Measurements from ENCODE around the gene CEP95.

CEP95 gene

GRCh38 chr17:64496786-64497564 lies 9.8 kb upstream of the CEP95 start, which contains the start of gene POLG2:
TSS of gene POLG2 (minus strand) at chr17:64497054. CDS start at chr17:64496968, 86 bp downstream.
- TF ChIP-seq, protein P1, sequence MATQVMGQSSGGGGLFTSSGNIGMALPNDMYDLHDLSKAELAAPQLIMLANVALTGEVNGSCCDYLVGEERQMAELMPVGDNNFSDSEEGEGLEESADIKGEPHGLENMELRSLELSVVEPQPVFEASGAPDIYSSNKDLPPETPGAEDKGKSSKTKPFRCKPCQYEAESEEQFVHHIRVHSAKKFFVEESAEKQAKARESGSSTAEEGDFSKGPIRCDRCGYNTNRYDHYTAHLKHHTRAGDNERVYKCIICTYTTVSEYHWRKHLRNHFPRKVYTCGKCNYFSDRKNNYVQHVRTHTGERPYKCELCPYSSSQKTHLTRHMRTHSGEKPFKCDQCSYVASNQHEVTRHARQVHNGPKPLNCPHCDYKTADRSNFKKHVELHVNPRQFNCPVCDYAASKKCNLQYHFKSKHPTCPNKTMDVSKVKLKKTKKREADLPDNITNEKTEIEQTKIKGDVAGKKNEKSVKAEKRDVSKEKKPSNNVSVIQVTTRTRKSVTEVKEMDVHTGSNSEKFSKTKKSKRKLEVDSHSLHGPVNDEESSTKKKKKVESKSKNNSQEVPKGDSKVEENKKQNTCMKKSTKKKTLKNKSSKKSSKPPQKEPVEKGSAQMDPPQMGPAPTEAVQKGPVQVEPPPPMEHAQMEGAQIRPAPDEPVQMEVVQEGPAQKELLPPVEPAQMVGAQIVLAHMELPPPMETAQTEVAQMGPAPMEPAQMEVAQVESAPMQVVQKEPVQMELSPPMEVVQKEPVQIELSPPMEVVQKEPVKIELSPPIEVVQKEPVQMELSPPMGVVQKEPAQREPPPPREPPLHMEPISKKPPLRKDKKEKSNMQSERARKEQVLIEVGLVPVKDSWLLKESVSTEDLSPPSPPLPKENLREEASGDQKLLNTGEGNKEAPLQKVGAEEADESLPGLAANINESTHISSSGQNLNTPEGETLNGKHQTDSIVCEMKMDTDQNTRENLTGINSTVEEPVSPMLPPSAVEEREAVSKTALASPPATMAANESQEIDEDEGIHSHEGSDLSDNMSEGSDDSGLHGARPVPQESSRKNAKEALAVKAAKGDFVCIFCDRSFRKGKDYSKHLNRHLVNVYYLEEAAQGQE (IDR thresholded peaks at IDR 0.05; ENCODE audit: insufficient read depth in 1 of 2, low read depth in 2 of 2, low read length in 2 of 2) = peak in 1 of 2 experiments; percentile 8; a peak in 1 of 4 replicates
- TF ChIP-seq SIN3A (IDR thresholded peaks at IDR 0.05; ENCODE audit: borderline replicate concordance, insufficient read depth, low read length) = peak; percentile 76; the same call in 1 of the 2 replicates
- TF ChIP-seq TAF1 (IDR thresholded peaks at IDR 0.05; ENCODE audit: borderline replicate concordance, insufficient read depth, low read length) = peak; percentile 83
- peak; percentile 94 for TF ChIP-seq POLR2AphosphoS5 (IDR thresholded peaks at IDR 0.05; ENCODE audit: low read depth, low read length)
- peak; percentile 79 for TF ChIP-seq FOXP2 (optimal IDR thresholded peaks at IDR 0.05; ENCODE audit: borderline replicate concordance, extremely low read depth, extremely low read length, insufficient read depth)

DNA sequence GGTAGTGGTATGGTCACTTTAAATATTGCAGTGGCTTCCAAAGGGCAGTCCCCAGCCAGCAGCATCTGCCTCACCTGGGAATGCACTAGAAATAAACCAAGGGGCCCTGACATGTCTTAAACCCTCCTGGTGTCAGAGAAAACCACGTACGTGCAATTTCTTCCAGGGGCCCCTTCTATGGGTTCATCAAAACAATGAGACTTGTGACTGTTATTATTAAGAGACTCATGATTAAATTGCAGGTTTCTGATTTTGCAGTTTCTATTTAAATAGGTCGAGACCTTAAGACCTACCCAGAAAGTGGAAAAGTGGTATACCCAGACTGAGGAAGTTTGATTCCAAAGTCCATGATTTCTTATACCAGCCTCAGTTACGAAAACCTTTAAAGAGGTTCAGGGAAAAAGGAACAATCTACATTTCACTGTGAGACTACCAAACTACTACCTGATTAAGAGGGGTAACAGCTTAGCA lies 9.2 kb upstream of the CEP95 start:
- TF ChIP-seq SIN3A (IDR thresholded peaks at IDR 0.05; ENCODE audit: borderline replicate concordance, insufficient read depth, low read length) (no peak), POLR2AphosphoS5 (IDR thresholded peaks at IDR 0.05; ENCODE audit: low read depth, low read length) (no peak), FOXP2 (optimal IDR thresholded peaks at IDR 0.05; ENCODE audit: borderline replicate concordance, extremely low read depth, extremely low read length, insufficient read depth) (no peak), TAF1 (IDR thresholded peaks at IDR 0.05; ENCODE audit: borderline replicate concordance, insufficient read depth, low read length) (no peak)
- TF ChIP-seq, protein P1 (IDR thresholded peaks at IDR 0.05; ENCODE audit: insufficient read depth in 1 of 2, low read depth in 2 of 2, low read length in 2 of 2) = no peak

- TF ChIP-seq POLR2AphosphoS5 (IDR thresholded peaks at IDR 0.05; ENCODE audit: low read depth, low read length) (peak; percentile 72; the same call in 1 of the 2 replicates), SIN3A (IDR thresholded peaks at IDR 0.05; ENCODE audit: borderline replicate concordance, insufficient read depth, low read length) (no peak)
These were observed 8.2 kb upstream of the CEP95 start for GRCh38 chr17:64498308-64499203.

DNA sequence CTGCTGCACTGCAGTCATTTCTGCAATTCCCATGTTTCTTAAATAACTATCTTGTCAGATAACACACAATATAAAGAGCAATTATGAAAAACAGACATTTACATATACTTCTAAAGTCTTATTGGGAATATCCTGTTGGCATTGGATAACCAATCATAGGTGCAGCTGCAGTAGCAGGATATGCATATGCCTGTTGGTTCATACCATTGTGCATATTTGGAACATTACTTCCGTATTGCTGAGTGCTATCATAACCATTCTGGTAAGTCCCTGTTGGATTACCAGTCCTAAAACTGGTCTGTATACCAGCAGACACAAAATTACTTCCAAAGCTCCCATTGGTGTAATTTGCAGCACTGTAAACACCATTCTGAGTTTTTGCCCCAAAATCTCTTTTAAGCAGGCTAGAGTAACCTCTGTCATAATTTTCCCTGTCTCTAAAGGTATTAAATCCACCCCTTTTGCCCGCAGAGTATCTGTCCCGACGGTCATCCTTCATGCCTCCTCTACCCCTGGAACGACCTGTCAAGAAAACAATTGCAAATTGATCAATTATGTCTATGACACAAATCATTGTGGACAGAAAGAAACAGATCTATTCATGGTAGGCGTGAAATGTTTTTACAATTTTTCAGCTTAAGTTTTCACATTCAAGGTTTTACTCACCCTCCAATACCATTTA lies 6.8 kb upstream of the CEP95 start:
- TF ChIP-seq, protein P1 (IDR thresholded peaks at IDR 0.05; ENCODE audit: insufficient read depth in 1 of 2, low read depth in 2 of 2, low read length in 2 of 2) = no peak
- TF ChIP-seq POLR2AphosphoS5 (IDR thresholded peaks at IDR 0.05; ENCODE audit: low read depth, low read length) (peak; percentile 21; the same call in 1 of the 2 replicates), SIN3A (IDR thresholded peaks at IDR 0.05; ENCODE audit: borderline replicate concordance, insufficient read depth, low read length) (no peak)

DNA sequence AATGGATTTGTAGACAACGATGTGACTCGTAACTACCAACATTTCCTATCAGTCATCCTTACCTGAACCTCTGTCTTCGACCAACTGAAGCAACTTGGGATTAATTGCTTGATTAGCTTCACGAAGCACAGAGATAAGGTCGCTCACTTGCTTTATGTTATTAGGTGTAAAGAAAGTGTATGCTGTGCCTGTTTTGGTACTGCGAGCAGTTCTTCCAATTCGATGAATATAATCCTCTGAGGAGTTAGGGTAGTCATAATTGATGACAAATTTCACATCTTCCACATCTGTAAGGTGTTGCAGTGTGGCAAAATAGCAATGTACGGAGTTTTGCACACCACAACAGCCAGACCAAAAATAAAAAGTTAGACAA lies 6.3 kb upstream of the CEP95 start:
- TF ChIP-seq FOXP2 (optimal IDR thresholded peaks at IDR 0.05; ENCODE audit: borderline replicate concordance, extremely low read depth, extremely low read length, insufficient read depth) (no peak), SIN3A (IDR thresholded peaks at IDR 0.05; ENCODE audit: borderline replicate concordance, insufficient read depth, low read length) (no peak), TAF1 (IDR thresholded peaks at IDR 0.05; ENCODE audit: borderline replicate concordance, insufficient read depth, low read length) (no peak), POLR2AphosphoS5 (IDR thresholded peaks at IDR 0.05; ENCODE audit: low read depth, low read length) (no peak)
- TF ChIP-seq, protein P1 (IDR thresholded peaks at IDR 0.05; ENCODE audit: insufficient read depth in 1 of 2, low read depth in 2 of 2, low read length in 2 of 2) = no peak

All from PFSK-1 (cell line).